HS-27A (cell line): Measurements from ENCODE around the gene EPO.
"Not testable (repeated sequence)": the region's sequence is repeated elsewhere in the genome, so short reads cannot be mapped to it uniquely, and the experiment has no call there.

ENCODE experiments used
- DNase-seq: peaks from one replicate; pipeline ENCODE4 v3.0.0-alpha.2; 2012; ENCODE audit warnings: low read depth, missing footprints

EPO gene

GRCh38 chr7:100682991-100683658 is 37.1 kb upstream of the EPO start:
- DNase-seq = no peak

- no peak for DNase-seq
These were observed 36.4 kb upstream of the EPO start for GRCh38 chr7:100683659-100684533.

- no peak for DNase-seq
These were observed 35.7 kb upstream of the EPO start for GRCh38 chr7:100684534-100685042.

- DNase-seq = no peak
These were observed 35.1 kb upstream of the EPO start for GRCh38 chr7:100685049-100685605.

- no peak for DNase-seq
These were observed 34.6 kb upstream of the EPO start for GRCh38 chr7:100685631-100686145.

GRCh38 chr7:100686201-100686821 is 34.0 kb upstream of the EPO start:
- DNase-seq = no peak

GRCh38 chr7:100686822-100687211 is 33.5 kb upstream of the EPO start:
- no peak for DNase-seq

- no peak for DNase-seq
These were observed 33.0 kb upstream of the EPO start for GRCh38 chr7:100687261-100687660.

GRCh38 chr7:100687751-100688300 is 32.4 kb upstream of the EPO start:
- no peak for DNase-seq

GRCh38 chr7:100688326-100688860 is 31.9 kb upstream of the EPO start:
- no peak for DNase-seq

- DNase-seq = no peak
These were observed 30.8 kb upstream of the EPO start for GRCh38 chr7:100689230-100690135.

- DNase-seq = no peak
These were observed 28.3 kb upstream of the EPO start for GRCh38 chr7:100691676-100692577.

- DNase-seq = no peak
These were observed 27.7 kb upstream of the EPO start for GRCh38 chr7:100692578-100692961.

- DNase-seq = no peak
These were observed 26.8 kb upstream of the EPO start for GRCh38 chr7:100693312-100694097.

GRCh38 chr7:100694098-100694745 is 26.0 kb upstream of the EPO start, which contains the start of gene GIGYF1:
GIGYF1 (minus strand) TSS chr7:100694250; CDS start chr7:100688238, 6,012 bp downstream.
- DNase-seq = no peak

GRCh38 chr7:100696123-100696521 is 24.1 kb upstream of the EPO start:
- no peak for DNase-seq

- no peak for DNase-seq
These were observed 21.2 kb upstream of the EPO start for GRCh38 chr7:100699018-100699417.

- not testable (repeated sequence) for DNase-seq
These were observed 19.2 kb upstream of the EPO start for GRCh38 chr7:100701089-100701488.
